GM23248 (cell line): ENCODE data around the gene RSPH1.

Source experiments
- EZH2 ChIP-seq: fragments of 200-600 bp; sonication (generic); IDR thresholded peaks from 2 replicates; pipeline ENCODE4 v1.6.1; 2018; ENCODE audit warnings: antibody characterized with exemption, mild to moderate bottlenecking; ENCODE audit not compliant: insufficient read depth, poor library complexity, severe bottlenecking
- EZH2phosphoT487 ChIP-seq: fragments of 200-600 bp; sonication (generic); IDR thresholded peaks from 2 replicates; pipeline ENCODE4 v1.6.1; 2018; ENCODE audit warnings: antibody characterized with exemption, moderate library complexity, mild to moderate bottlenecking, low read depth; ENCODE audit not compliant: insufficient read depth

DNA sequence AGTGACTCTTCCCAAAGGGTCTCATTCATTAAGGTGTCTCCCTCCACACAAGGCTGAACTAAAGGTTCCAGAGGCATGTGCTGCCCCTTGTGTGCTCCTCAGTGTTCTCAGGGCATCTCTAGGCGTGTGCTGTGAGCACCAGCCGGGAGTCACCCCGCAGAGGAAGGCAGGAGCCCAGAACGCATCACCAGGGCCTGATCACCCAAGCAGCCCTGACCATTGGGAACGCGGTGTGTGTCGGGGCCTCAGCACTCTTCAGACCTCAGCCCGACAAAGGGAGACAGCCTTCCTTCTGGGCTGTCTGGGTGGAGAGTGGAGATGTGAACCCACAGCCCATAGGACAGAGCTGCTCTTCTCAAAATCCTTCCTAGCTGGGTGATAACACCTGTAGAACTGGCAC lies 26.7 kb upstream of the RSPH1 start:
- TF ChIP-seq EZH2 (no peak), EZH2phosphoT487 (no peak)
